ENCODE results near the gene TTC13. TPM values are rescaled to one million over a fixed set of nuclear protein-coding genes. Genes with fewer than 3 reads are reported as not detected.

TTC13 gene
- total and polyA plus RNA-seq, 2 of the 13 experiments (the other 11 are each of a cell fraction or from before 2014, with no cell fraction given), result 5.8 to 15.9 TPM

DNA sequence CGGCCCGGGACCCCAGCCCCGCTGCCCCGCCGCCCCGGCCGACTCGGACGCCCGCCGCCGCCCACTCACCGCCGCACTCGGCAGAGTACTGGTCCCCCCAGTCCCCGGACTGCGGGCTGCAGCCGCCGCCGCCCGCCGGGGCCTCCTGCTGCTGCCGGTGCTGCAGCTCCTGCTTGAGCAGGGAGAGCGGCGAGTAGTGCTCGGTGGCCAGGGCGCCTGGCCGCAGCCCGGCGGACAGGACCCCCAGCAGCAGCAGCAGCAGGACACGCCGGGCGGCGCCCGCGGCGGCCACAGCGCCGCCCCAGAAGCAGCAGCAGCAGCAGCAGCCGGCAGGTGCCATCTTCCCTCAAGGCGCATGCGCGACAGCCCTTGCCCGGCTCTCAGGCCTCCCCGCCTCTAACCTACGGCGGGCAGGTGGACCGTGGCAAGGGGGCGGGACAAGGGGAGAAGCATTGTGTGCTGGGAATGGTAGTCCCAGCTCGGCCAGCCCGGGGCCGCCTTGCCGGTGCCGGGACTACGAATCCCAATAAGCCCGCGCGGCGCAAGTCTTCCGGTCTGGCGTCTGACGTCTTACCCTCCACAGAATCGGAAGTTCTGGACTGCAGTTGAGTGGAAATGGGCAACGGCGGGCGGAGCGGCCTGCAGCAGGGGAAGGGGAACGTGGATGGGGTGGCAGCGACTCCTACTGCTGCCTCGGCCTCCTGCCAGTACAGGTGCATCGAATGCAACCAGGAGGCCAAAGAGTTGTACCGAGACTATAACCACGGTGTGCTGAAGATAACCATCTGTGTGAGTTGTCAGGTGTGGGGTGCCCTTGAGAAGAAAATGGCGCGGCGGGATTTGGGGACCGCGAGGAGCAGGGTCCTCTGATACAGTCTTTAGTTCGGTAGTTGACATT, at the start of gene TTC13, which contains the start of gene ARV1 (continued):
- TF ChIP-seq KDM2A (CRISPR knock-in tag; IDR thresholded peaks at IDR 0.05; ENCODE audit: borderline replicate concordance, low read depth), result peak; percentile 94
- TF ChIP-seq, protein P1, sequence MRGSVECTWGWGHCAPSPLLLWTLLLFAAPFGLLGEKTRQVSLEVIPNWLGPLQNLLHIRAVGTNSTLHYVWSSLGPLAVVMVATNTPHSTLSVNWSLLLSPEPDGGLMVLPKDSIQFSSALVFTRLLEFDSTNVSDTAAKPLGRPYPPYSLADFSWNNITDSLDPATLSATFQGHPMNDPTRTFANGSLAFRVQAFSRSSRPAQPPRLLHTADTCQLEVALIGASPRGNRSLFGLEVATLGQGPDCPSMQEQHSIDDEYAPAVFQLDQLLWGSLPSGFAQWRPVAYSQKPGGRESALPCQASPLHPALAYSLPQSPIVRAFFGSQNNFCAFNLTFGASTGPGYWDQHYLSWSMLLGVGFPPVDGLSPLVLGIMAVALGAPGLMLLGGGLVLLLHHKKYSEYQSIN (CRISPR knock-in tag; IDR thresholded peaks at IDR 0.05; ENCODE audit: borderline replicate concordance), result no peak
- TF ChIP-seq ZSCAN9 (CRISPR knock-in tag; IDR thresholded peaks at IDR 0.05; ENCODE audit: borderline replicate concordance), result peak; percentile 75; the same call in 1 of the 2 replicates
- TF ChIP-seq, protein P2, sequence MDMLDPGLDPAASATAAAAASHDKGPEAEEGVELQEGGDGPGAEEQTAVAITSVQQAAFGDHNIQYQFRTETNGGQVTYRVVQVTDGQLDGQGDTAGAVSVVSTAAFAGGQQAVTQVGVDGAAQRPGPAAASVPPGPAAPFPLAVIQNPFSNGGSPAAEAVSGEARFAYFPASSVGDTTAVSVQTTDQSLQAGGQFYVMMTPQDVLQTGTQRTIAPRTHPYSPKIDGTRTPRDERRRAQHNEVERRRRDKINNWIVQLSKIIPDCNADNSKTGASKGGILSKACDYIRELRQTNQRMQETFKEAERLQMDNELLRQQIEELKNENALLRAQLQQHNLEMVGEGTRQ (IDR thresholded peaks at IDR 0.05; ENCODE audit: low read depth, low read length), result no peak
- TF ChIP-seq, protein P2 (CRISPR knock-in tag; IDR thresholded peaks at IDR 0.05; ENCODE audit: borderline replicate concordance), result peak; percentile 54; the same call in 1 of the 2 replicates
- no peak for TF ChIP-seq SOX13 (IDR thresholded peaks at IDR 0.05)
- TF ChIP-seq SOX13 (CRISPR knock-in tag; conservative IDR thresholded peaks at IDR 0.05 in 1 of 2, IDR thresholded peaks at IDR 0.05 in 1 of 2), result no peak; a peak in 1 of 4 replicates
- no peak for TF ChIP-seq SMARCC2 (IDR thresholded peaks at IDR 0.05)
- TF ChIP-seq NONO (IDR thresholded peaks at IDR 0.05), result no peak
- peak; percentile 88 for TF ChIP-seq NONO (CRISPR knock-in tag; conservative IDR thresholded peaks at IDR 0.05)
- no peak for TF ChIP-seq ZNF775 (CRISPR knock-in tag; IDR thresholded peaks at IDR 0.05; ENCODE audit: borderline replicate concordance)
- TF ChIP-seq NFYB (CRISPR knock-in tag; IDR thresholded peaks at IDR 0.05), result peak; percentile 57
- TF ChIP-seq JARID2 (CRISPR knock-in tag; IDR thresholded peaks at IDR 0.05; ENCODE audit: insufficient replicate concordance), result no peak
- TF ChIP-seq, protein P3, sequence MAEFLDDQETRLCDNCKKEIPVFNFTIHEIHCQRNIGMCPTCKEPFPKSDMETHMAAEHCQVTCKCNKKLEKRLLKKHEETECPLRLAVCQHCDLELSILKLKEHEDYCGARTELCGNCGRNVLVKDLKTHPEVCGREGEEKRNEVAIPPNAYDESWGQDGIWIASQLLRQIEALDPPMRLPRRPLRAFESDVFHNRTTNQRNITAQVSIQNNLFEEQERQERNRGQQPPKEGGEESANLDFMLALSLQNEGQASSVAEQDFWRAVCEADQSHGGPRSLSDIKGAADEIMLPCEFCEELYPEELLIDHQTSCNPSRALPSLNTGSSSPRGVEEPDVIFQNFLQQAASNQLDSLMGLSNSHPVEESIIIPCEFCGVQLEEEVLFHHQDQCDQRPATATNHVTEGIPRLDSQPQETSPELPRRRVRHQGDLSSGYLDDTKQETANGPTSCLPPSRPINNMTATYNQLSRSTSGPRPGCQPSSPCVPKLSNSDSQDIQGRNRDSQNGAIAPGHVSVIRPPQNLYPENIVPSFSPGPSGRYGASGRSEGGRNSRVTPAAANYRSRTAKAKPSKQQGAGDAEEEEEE (CRISPR knock-in tag; IDR thresholded peaks at IDR 0.05; ENCODE audit: borderline replicate concordance), result peak; percentile 56; the same call in 1 of the 2 replicates
- TF ChIP-seq U2AF1 (optimal IDR thresholded peaks at IDR 0.05; ENCODE audit: low read depth, low read length), result peak; percentile 35
- peak; percentile 94 for TF ChIP-seq ATF1 (CRISPR knock-in tag; IDR thresholded peaks at IDR 0.05)
- TF ChIP-seq, protein P4, sequence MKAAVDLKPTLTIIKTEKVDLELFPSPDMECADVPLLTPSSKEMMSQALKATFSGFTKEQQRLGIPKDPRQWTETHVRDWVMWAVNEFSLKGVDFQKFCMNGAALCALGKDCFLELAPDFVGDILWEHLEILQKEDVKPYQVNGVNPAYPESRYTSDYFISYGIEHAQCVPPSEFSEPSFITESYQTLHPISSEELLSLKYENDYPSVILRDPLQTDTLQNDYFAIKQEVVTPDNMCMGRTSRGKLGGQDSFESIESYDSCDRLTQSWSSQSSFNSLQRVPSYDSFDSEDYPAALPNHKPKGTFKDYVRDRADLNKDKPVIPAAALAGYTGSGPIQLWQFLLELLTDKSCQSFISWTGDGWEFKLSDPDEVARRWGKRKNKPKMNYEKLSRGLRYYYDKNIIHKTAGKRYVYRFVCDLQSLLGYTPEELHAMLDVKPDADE (CRISPR knock-in tag; IDR thresholded peaks at IDR 0.05), result no peak
- no peak for TF ChIP-seq IRX3 (CRISPR knock-in tag; IDR thresholded peaks at IDR 0.05; ENCODE audit: borderline replicate concordance, low read depth)
- TF ChIP-seq ZNF317 (CRISPR knock-in tag; IDR thresholded peaks at IDR 0.05), result peak; percentile 73
- TF ChIP-seq SMAD1 (CRISPR knock-in tag; IDR thresholded peaks at IDR 0.05; ENCODE audit: borderline replicate concordance, low read depth), result peak; percentile 81; the same call in 1 of the 2 replicates
- peak; percentile 75 for TF ChIP-seq YY1 (IDR thresholded peaks at IDR 0.05; ENCODE audit: insufficient read depth, insufficient replicate concordance, low read depth, low read length)
- peak; percentile 89 for TF ChIP-seq MYC (CRISPR knock-in tag; IDR thresholded peaks at IDR 0.05; ENCODE audit: borderline replicate concordance)
- TF ChIP-seq SAFB2 (CRISPR knock-in tag; IDR thresholded peaks at IDR 0.05; ENCODE audit: borderline replicate concordance, low read depth), result no peak
